T-helper 9 cell (primary cell): ENCODE measurements around the gene GRAMD1B.
"Not testable (repeated sequence)": the region's sequence is repeated elsewhere in the genome, so short reads cannot be mapped to it uniquely, and the experiment has no call there.

Experiments
- DNase-seq: peaks from one replicate; pipeline ENCODE4 v3.0.0-alpha.2; 2020

GRAMD1B gene

GRCh38 chr11:123448823-123449222, 18.8 kb downstream of the GRAMD1B start:
- no peak for DNase-seq

DNA sequence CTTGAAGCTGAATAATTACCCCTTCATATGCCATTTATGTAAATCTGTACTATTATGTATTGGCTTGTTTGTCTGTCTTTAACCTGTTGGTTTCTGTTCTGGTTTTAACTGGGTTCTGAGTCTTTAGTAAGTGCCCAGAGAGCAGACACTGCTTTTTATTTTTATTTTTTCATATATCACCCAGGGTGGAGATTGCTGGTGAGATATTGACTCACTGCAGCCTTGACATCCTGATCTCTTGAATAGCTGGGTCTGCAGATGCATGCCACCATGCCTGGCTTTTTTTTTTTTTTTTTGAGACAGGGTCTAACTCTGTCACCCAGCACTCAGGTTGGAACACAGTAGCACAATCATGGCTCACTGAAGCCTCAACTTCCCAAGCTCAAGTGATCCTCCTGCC, 19.4 kb downstream of the GRAMD1B start:
- no peak for DNase-seq

- no peak for DNase-seq
Observed at GRCh38 chr11:123450623-123451022, 20.6 kb downstream of the GRAMD1B start.

DNA sequence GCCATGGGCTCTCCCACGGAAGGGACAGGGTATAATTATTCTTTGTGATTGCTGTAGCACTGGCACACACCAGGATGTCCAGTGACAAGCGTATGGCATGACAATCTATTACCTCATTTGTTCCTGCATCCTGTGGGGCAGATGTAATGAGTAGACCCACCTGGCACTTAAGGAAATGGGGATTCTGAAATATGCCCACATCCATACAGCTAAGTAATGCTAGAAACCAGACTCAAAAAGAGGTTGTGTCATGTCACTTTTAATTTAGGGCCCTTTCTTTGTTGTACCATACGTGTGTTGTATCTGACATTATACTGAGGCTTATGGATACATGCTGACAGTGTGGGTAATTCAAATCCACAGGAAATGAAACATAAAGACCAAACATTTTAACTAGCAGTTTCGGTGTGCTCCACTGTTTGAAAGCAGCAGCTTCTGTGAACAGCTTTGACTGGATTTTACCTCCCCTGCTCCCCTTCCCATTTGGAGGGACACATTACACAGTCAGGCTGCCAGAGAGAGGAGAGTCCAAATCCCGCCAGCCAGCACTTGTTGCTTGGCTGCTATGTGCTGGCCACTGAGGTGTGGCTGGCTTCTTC, 21.2 kb downstream of the GRAMD1B start:
- DNase-seq = no peak

GRCh38 chr11:123452794-123453193, 22.7 kb downstream of the GRAMD1B start:
- DNase-seq = no peak

DNA sequence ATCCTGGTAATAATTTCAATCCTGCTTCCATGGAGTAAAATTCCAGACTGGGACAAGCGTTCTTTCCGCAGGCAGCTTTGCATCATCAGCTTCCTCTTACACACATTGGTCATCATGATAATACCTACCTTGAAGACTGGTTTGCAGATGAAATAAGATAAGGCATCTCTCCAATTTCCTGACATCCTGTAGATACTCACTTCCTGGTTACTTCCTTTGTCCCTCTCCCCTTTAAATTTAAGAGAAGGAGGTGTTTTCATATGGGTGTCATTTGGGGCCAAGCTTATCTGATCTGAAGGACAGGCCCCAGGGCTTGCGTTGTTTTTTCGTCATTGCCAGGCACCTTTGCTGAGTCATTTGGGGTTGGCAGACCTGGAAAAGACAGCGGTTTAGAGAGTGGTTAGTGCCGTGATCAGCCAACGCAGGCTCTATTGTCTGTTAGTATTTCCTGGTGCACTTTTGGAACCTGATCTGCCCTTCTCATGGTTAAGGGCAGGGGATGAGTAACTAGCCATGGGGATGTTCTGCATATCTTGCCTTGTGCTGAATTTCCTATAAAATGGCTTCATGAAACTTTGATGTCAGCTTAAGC, 24.1 kb downstream of the GRAMD1B start:
- peak; percentile 26 for DNase-seq

DNA sequence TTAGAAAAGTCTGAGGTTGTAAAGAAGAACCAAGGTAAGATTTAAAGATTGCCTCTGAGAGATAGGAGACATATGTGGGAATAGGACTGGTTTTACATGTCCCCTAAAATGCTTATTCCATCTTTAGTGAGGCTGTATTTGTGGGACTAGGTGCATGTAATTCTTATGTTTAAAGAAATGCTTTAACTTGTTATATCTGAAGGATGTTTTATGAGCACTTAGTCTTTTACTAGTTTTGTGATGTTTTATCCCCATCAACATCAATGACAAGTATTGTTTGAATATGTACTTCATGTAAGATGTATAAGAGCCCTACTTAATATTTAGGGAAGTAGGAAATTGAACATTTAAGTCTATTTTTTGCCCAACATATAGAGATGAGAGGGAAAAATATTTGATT, 24.7 kb downstream of the GRAMD1B start:
- DNase-seq = no peak

DNA sequence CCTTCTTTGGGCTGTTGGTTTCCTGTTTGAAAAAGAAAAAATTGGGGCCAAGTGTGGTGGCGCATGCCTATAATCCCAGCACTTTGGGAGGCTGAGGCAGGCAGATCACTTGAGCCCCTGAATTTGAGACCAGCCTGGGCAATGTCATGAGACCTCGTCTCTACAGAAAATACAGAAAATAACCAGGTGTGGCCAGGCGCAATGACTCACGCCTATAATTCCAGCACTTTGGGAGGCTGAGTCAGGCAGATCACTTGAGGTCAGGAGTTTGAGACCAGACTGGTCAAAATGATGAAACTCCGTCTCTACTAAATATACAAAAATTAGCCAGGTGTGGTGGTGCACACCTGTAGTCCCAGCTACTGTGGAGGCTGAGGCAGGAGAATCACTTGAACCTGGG, 26.4 kb downstream of the GRAMD1B start:
- DNase-seq = not testable (repeated sequence)

GRCh38 chr11:123457187-123457770, 27.2 kb downstream of the GRAMD1B start:
- no peak for DNase-seq

- no peak for DNase-seq
Observed at GRCh38 chr11:123458501-123458900, 28.4 kb downstream of the GRAMD1B start.

- DNase-seq = no peak
Observed at GRCh38 chr11:123460012-123460700, 30.1 kb downstream of the GRAMD1B start.

- no peak for DNase-seq
Observed at GRCh38 chr11:123461164-123461563, 31.1 kb downstream of the GRAMD1B start.

DNA sequence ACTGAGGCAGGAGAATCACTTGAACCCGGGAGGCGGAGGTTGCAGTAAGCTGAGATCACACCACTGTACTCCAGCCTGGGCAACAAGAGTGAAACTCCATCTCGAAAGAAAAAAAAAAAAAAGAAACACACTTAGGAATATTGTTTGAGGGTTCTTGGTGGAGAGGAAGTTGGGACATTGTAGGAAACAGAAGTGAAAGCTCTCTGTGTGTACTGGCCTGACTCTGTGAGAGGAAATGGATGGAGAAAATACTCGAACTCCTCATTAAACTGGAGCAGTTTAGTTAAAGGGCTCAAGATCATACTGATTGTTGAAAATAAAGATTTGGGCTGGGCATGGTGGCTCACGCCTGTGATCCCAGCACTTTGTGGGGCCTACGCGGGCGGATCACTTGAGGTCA, 35.6 kb downstream of the GRAMD1B start:
- not testable (repeated sequence) for DNase-seq

DNA sequence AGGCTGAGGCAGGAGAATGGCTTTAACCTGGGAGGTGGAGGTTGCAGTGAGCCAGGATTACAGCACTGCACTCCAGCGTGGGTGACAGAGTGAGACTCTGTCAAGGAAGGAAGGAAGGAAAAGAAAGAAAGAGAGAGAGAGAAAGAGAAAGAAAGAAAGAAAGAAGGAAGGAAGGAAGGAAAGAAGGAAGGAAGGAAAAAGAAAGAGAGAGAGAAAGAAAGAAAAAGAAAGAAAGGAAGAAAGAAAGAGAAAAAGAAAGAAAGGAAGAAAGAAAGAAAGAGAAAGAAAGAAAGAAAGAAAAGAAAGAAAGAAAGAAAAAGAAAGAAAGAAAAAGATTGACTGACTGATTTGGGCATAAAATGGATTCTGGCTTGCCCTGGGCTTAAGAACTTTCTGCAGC, 36.1 kb downstream of the GRAMD1B start:
- not testable (repeated sequence) for DNase-seq

DNA sequence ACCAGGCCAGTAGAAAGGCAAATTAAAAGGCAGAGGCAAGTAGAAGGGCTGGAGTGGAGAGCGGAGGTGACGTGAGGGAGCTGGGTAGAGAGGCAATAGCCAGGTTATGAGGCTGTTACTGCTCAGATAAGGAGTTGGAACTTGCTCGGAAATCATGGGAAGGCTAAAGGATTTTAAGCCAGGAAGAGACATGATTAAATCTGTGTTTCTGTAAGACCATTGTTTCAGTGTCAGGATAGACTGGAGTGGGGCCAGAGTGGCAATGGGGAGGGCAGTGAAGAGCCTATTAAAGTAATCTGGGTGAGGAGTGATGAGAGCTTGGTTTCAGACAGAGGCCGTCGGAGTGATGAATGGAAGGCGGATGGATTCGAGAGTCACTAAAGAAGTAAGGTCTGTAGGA, 39.0 kb downstream of the GRAMD1B start:
- no peak for DNase-seq

- no peak for DNase-seq
Observed at GRCh38 chr11:123469586-123469985, 39.5 kb downstream of the GRAMD1B start.

DNA sequence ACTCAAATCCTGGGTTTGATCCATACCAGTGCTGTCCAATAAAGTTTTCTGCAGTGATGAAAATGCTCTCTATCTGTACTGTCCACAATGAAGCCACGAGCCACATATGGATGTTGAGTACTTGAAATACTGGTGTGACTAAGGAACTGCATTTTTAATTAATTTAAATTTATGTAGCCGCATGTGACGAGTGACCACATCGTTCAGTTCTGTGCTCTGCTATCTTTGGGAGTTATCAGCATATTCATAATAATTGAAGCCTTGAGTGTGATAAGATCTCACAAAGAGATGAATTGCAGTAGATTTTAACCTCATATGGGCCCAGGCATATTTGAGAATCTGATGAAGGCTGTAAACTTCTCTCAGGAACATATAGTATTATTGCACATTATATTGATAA, 40.8 kb downstream of the GRAMD1B start:
- DNase-seq = no peak

DNA sequence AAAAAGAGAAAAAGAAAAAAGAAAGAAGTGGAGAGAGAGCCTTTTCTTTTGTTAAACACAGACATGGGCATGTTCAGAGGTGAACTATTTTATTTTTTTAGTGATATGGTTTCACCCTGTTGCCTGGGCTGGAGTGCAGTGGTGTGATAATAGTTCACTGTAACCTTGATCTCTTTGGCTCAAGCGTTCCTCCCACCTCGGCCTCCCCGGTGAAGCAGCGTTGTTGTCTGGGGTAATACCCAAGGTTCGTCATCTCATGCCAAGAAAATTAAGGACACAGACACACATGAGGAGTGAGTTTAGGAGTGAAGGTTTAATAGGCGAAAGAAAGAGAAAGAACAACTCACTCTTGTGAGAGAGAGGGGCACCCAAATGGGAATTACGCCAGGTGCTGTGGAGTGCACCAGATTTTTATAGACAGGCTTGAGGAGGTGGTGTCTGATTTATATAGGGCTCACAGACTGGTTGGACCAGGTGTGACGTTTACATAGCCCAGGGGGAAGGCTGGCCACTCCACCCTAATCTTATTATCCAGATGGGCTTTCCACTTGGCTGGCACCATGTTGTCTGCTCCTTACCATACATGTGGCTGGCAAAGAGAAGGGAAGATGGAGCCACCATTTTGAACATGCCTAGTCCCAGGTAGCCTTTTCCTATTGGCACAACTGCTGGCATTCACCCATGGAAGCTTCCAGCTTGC, 42.3 kb downstream of the GRAMD1B start:
- no peak for DNase-seq

DNA sequence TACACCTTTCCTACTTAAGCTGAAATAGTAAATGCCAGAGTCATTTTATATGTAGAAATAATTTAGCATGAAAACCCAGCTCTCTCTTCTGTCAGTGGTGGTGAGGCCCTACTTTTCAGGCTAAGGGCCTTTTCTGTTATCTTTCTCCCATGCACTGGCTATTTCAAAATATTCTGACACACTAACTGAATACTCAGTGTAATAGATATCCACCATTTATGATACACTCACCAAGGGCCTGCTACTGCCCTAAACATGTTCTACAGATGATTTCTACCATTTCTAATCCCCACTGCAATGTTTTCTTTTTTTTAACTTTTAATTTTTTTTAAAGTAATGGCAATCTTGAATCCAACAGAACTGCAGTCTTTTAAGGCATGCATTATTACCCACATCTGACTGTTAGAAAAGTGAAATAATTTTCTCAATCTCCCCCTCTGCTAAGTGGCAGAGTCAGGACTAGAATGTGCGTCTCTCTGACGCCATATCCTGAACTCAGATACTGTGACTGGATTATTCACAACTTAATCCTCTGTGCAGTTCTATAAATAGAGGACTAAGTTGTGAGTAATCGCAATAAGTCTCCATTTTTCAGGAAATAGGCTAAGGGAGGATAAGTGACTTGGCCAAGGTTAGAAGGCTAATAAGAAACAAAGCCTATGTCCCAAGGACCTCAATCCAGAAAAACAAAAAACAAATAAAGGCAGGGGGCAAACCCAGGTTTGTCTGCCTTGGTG, 44.0 kb downstream of the GRAMD1B start:
- no peak for DNase-seq

- no peak for DNase-seq
Observed at GRCh38 chr11:123474994-123475393, 44.9 kb downstream of the GRAMD1B start.

- no peak for DNase-seq
Observed at GRCh38 chr11:123475469-123475868, 45.4 kb downstream of the GRAMD1B start.

GRCh38 chr11:123477205-123477907, 47.3 kb downstream of the GRAMD1B start:
- no peak for DNase-seq
